Activated CD8-positive, alpha-beta memory T cell treated with anti-CD3 and anti-CD28 coated beads for 48 hours (primary cell): Measurements from ENCODE around the gene CEBPZ.

Experiments
- DNase-seq, 3 experiments: peaks; one replicate each; pipeline ENCODE4 v3.0.0-alpha.2; 2020; ENCODE audit warnings: low read depth in 2 of 3, low spot score in 2 of 3

The CEBPZ gene

GRCh38 chr2:37180640-37181039 lies 50.8 kb downstream of the CEBPZ start:
- no peak for DNase-seq

GRCh38 chr2:37180006-37180639 lies 51.3 kb downstream of the CEBPZ start:
- DNase-seq = no peak

- DNase-seq = no peak
Measured at GRCh38 chr2:37173741-37174140, 57.7 kb downstream of the CEBPZ start.

GRCh38 chr2:37171624-37171950 lies 59.8 kb downstream of the CEBPZ start:
- no peak for DNase-seq

DNA sequence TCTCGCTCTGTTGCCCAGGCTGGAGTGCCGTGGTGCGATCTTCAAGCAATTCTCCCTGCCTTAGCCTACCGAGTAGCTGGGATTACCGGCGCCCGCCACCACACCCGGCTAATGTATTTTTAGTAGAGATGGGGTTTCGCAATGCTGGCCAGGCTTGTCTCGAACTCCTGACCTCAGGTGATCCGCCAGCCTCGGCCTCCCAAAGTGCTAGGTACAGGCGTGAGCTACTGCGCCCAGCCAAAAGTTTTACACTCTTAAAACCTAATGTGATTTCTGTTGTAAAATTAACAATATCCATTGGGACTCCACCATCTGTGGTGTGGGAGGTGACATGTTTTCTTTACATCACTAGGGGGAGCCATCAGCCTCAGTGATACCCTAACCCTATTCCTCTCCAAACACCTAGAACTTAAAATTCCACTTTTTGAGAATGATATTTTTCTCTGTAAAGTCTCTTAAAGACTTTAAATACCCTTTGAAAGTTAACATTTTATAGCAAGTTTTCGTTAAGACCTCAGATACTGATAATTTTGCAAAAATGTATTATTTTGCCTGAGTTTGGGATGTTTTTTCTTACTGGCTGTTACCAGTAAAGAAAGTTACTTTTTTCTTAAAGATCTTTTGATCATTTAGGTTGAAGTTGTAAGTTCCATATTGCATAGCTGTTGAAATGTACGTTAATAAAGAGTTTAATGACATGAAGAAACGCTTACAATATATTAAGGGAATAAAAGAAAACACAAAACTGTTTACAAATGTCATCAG lies 63.0 kb downstream of the CEBPZ start:
- DNase-seq = no peak

DNA sequence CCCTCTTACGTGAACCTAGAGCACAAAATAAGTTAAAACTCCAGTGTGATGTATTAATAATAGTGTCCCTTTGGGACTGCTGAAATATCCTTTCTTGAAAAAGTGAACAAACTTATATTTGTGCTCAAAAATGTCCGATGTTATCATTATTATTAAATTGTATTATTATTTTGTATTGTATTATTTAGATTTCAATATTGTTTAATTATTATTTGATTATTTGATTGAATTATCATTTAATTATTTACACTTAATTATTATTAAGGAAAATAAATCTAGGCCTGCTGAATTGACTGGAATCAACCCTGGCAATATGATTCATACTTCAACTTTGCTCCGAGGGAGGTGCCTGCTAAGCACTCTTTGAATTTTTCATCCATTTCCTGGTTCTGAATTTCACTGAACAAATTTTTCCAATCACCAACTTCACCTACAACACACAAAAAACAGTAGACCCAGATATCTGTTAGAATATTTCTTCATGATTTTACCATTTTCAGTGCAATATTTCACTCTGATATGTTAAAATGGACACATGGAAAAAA lies 63.7 kb downstream of the CEBPZ start:
- DNase-seq = no peak

- DNase-seq = no peak
Measured at GRCh38 chr2:37164757-37165156, 66.6 kb downstream of the CEBPZ start.

- DNase-seq = peak; percentile 44 to 62 (median 57)
Measured at GRCh38 chr2:37156857-37157714, 74.3 kb downstream of the CEBPZ start, which contains the start of gene EIF2AK2. Gene EIF2AK2, minus strand, starts transcription at chr2:37156980. Its CDS starts 9,174 bp downstream, at chr2:37147806.

DNA sequence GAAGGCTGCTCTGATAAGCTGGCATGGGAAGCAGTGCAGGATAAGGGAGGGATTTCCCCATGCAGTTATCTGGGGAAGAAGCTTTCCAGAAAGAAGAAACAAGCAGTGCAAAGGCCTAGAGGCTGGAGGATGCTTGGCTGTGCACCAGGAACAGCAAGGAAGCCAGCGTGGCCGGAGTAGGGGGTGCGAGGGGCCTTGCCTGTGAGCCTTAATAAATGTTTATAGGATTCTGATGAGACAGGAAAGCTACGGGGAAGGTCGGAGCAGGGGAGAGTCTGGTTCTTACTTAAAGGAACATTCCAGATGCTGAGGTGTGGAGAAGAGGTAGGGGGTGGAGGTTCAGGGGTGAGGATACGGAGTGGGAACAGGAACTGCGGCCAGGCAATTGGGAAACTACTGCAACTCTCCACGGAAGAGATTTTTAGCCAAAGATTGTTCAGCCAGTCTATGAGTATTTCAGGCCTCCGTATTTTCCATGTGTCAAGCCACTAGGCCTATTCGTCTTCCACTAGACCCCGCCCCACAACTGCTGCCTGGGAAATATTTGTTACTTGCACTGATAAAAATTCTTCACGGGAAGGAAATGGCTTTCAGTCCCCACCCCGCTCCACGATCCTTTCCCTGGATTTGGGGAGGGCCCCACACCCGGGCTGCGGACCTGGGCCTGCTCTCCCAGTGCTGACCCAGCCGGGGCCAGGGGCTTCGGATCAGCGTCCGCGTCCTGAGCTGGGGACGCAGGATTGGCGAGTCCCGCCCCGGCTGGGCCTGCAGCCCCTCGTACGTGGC lies 75.1 kb downstream of the CEBPZ start:
- no peak for DNase-seq

DNA sequence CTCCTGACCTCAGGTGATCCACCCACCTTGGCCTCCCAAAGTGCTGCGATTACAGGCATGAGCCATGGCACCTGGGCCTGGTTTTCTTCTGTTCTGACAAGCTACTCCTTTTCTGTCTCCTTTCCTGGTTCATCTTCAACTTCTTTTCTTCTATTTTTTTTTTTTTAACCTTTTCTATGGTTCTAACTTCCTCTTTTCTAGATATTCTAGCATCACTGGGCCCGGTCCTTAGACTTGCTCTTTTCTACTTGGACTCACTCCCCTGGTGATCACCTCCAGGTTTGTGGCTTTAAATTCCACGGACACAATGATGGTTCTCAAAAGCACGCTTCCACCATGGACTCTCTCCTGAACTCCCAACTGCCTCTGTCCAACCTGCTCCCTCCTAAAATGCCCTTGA lies 76.6 kb downstream of the CEBPZ start:
- DNase-seq = no peak

- DNase-seq = no peak
Measured at GRCh38 chr2:37153224-37153623, 78.2 kb downstream of the CEBPZ start.
